A172 (cell line): ENCODE results near the gene DOCK8. TPM values are rescaled to one million over a fixed set of nuclear protein-coding genes. Genes with fewer than 3 reads are reported as not detected.
"Not testable (repeated sequence)": the region's sequence is repeated elsewhere in the genome, so short reads cannot be mapped to it uniquely, and the experiment has no call there.

Experiments used
- DNase-seq: peaks from one replicate; pipeline ENCODE4 v3.0.0-alpha.2; 2015; ENCODE audit warnings: low spot score
- total RNA-seq: library from RNA; depleted of rRNA; stranded (reverse); fragments of >200 nt; shearing (Covaris generic); gene quantifications from 2 replicates; pipeline ENCODE4 v1.2.3, GENCODE V29; 2014

Gene DOCK8
- total RNA-seq, 1 experiment from 2014 or later: not detected

DNA sequence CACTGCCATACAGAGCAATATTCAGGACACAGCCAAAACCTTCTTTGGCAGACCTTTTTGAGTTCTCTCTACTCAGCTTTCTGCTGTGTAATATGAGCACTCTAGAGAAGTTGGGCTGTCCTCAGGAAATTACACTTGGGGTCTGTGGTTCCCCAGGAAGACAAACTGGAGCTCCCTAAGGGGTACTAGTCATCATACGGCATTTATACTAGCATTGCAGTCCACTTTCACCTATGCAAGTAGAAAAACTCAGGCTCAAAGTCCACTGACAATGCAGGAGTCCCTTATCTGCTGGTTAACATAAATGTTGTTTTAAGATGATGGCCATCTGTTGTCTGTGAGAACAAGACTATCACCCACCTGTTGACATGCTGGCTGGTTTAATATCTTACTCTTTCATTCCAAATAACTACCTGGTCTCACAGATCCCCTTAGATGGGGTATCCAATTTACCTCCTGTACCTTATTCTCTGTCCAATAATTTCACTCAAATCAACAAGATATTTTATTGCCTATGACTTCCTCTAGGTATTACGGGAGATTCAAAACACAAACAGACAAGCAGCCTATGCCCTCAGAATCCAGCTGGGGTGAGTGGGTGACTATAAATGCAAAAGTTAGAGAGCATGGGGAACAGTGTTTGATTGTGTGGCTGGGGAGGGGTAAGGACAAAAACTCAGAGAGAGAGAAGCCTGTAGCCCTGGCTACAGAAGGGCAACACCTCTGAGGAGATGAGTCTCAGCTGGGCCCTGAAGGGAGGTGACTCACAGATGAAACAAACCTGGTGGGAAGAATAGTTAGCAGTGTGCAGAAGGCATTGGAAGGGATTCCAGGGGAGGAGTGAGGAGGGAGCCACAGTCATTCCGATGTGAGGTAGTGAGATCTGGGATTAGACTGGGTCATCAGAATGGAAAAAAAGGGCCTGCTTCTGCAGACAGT is 10.2 kb downstream of the DOCK8 start:
- peak; percentile 4 for DNase-seq

DNA sequence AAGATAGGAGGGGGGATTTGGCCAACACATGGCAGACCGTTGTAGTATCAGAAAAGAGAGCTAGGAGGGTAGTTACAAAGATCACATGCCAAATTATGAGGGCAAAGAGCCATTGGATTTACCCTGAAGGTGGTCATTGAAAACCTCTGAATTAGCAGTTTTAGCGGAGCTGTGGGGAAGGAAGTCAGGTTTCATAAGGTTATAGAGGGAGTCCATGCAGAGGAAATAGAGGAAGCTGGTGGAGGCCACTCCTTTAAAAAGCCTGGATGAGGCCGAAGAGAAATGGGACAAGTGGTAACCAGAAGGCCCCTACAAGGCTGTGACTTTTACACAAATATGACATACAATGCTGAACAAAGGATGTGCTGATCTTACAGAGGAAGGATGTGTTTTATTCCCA is 13.2 kb downstream of the DOCK8 start:
- DNase-seq: no peak

DNA sequence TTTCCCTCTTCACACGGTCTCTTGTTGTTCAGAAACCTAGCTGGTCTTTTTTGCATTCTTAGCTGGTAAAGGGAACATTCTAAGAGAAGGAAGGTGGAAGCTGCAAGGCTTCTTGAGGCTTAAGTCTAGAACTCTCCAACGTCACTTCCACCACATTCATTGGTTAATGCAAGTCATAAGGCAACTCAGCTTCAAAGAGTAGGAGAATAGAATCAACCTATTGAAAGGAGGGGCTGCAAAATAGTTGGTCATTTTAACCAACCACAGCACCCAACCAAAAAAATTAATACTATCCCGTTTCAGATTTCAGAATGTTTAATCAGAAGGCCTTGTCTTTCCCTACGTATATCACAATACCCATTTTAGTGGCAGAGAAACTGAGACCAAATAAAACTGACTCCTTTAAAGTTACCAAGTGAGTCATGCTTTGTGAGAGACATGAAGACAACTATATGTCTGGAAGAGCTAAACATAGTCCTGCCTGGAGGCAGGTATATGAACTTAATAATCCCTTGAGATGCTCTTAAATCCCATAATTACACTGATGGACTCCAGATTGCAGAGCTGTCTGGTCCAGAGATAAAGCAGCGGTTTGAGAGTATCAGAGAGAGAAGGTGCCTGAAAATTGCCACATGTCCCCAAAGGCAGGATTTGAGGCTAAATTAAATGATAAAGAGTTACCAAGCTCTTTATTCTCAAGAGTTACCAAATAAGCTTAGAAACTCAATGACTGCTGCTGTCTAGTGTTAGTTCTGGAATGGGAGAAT is 14.4 kb downstream of the DOCK8 start:
- DNase-seq: no peak

DNA sequence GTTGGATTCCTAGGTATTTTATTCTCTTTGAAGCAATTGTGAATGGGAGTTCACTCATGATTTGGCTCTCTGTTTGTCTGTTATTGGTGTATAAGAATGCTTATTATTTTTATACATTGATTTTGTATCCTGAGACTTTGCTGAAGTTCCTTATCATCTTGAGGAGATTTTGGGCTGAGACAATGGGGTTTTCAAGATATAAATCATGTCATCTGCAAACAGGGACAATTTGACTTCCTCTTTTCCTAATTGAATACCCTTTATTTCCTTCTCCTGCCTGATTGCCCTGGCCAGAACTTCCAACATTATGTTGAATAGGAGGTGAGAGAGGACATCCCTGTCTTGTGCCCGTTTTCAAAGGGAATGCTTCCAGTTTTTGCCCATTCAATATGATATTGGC is 17.0 kb downstream of the DOCK8 start:
- DNase-seq: not testable (repeated sequence)

DNA sequence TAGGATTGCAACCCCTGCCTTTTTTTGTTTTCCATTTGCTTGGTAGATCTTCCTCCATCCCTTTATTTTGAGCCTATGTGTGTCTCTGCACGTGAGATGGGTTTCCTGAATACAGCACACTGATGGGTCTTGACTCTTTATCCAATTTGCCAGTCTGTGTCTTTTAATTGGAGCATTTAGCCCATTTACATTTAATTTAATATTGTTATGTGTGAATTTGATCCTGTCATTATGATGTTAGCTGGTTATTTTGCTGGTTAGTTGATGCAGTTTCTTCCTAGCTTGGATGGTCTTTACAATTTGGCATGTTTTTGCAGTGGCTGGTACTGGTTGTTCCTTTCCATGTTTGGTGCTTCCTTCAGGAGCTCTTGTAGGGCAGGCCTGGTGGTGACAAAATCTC is 19.0 kb downstream of the DOCK8 start:
- DNase-seq: not testable (repeated sequence)

DNA sequence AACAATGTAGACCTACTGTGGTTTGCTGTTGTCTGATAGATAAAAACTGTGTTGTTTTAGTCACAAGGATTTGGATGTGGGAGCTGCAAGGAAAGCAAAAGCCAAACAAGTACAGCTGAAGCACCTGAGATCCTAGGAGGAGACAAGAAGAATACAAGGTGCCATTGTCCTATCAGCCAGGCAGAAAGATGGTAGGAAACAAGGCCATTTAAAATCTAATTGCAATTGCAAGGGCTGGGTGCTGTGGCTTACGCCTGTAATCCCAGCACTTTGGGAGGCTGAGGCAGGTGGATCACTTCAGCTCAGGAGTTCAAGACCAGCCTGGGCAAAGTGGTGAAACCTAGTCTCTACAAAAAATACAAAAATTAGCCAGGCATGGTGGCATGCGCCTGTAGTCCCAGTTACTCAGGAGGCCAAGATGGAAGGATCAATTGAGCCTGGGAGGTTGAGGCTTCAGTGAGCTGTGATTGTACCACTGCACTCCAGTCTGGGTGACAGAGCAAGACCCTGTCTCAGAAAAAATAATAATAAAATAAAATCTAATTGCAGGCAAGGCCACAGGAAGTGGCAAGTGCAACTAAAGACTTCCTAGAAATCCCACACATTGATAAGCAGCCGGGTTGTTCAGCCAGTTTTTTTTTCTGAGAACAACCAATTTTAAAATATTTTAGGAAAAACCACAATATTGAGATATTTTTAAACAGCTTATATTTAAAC is 22.6 kb downstream of the DOCK8 start:
- DNase-seq: no peak

DNA sequence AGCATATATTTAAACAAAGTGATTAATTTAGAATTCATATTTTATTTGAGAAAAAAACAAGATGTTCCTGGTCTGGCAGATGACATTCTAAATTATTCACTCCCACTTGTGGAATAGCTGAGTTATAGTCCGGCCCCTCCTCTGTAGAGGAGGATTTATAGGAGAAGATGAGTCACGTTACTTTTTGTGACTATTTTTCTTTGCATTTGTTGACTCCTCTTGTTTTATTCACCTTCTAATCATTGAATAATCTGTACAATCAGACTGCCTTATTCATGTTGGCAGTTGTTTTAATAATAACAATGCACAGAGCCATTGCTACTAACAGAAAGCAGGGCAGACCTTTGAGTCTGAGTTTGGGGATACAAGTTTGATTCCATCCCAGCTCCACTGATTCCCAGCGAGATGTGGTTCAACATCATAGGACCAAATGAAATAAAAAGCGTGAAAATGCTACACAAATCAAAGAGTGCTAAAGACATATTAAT is 23.2 kb downstream of the DOCK8 start:
- DNase-seq: peak; percentile 2

DNA sequence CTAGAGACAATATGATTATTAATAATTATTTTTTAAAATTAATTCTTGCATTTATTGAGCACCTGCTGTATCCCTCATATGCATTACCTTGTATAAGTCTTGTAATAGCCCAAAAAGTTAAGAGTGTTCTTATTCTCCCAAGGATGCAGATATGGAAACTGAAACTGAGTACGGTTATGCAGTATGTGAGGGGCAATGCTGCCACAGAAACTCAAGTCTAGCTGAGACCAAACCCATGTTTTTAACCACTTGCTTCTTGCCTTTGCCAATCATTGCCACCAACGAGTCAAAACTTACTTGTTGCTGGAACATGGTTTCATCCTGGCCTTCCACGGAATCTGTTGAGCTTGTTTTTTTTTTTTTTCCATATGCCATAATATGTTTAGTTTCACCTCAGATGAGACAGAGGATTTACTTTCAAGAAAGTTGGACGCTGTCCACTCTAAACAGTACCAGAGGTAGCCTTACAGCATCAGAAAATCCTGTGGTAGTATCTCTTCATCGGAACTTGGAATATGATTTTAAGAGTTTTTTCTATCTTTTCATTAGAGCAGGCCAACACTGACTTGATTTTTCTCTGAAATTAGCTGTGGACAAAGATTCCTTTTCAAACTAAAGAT is 27.9 kb downstream of the DOCK8 start:
- no peak for DNase-seq

DNA sequence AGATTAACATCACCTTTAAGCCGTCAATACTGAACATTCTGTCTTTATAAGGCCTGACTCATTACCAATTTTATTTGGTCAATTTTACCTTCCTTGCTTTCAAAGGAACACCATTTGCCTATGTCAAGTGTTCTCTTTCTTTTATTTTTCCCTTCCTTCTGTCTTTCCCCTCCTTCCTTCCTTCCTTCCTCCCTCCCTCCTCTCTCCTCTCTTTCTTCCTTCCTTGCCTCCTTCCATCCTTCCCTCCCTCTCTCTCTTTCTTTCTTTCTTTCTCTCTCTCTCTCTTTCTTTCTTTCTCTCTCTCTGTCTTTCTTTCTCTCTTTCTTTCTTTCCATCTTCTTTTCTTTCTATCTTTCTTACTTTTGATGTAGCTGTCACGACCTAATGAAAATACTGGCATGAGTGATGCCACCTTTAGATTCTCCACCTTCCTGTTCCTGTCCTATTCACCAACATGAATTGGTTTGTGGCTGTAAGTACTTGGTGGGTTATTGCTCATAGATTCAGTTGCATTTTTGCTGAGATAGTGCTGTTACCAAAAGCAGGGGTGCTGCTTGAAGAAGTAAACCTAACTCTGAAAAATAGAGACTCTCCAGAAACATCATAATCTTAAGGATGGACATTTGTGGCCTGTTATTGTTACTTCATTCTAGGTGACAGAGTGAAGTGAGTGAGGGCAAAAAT is 33.8 kb downstream of the DOCK8 start:
- no peak for DNase-seq

DNA sequence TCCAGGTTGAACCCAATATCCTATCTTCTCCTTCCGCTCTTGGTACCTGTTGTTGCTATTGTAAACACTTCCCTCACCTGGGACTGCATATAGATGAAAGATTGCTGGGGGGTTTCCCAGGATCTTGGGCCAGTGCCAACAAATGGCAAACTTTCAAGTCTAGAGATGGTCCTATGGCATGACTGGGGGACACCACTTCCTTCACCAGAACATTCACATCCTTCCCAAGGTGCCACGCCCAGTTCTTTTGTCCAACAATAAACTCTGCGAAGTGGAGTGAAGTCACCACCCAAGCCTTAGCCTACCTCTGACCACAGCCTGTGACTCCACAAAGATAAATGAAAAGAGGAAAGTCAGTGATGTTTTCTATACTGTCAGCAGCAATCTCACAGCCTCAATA is 34.4 kb downstream of the DOCK8 start:
- peak; percentile 72 for DNase-seq

DNA sequence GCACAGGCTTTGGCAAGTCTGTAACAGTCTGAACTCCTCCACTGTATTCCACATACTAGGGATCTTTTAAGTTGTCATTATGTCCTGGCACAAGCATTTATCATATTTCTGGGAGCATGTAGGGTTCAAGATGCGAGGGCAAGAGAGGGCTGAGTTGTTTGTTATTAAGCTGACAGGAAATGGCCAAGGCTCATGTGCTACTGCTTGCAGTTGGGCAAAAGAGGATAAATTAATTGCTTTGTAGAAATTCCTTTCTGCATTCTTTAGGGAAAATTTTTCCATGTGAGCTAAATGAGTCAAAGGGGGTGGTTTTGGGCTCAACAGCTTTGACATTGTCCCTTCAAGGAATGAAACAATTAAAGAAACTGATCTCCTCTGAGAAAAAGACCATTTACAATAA is 35.4 kb downstream of the DOCK8 start:
- peak; percentile 73 for DNase-seq

DNA sequence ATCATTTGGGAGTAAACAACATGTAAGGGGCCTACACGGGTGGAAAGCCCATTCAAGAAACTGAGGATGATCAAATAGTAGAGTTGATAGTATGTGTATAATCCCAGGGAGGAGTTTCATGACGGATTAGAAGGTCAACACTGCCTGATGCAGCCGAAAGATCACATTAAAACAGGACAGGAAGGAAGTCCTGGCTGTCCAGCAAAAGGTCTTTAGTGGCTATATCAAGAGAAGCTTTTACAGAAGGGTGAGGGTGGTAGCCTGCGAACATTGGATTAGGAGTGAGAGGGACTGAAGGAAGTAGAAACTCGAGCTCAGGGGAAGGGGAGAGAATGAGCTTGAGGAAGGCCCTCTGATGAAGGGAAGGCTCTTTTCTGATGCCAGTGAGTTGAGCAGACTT is 36.0 kb downstream of the DOCK8 start:
- no peak for DNase-seq

DNA sequence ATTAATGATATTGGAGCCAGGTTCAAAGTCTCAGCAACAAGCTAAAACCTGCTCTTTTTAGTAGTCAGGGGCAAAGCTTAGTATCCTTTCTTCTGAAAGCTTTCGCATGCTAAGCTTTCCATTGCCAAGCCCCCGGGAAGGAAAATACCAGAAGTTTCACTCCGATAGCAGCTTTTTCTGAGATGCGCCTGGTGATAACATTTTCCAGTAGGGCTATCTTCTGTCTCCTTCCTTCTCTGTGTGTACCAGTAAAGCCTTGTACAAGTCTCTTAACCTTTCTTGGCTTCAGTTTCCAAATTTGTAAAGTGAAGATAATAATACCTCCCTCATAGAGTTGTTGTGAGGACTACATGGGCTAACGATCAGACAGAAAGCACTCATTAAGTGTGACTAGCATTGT is 36.7 kb downstream of the DOCK8 start:
- DNase-seq: no peak

DNA sequence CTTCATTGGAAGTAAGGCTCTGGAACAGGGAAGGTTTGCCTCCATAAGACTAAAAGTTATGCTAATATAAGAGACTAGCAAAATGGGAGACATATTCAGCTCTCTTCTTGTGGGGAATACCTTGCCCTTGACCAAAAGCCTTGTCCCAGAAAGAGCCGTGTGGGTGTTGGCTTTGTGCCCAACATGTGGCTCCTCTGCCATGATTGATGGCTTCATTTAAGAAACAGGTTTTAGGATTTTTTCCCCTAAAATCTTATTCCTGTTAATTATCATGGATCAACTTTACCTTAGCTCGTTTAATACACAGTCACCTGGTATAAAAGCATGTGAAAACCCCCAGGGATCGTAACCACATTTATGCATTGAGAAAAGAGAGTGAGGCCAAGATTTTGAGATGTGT is 38.9 kb downstream of the DOCK8 start:
- no peak for DNase-seq

DNA sequence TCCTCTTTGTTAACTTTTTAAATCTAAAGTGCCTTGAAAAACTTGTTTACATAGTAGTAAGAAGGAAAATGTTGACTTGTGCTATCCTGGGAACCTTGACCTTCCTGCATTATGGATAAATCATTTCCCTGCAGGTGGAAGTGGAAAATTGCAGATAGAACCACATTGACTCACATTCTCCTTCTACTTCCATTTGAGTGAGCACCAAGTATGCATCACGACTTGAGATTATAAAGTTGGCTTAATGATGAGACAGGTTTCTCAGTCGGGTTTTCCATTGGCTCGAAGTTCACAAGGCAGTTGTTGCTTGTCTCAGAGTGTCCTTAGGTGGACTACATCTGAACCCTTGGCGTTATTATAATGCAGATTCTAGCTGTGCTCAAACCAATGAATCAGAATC is 39.9 kb downstream of the DOCK8 start:
- no peak for DNase-seq

DNA sequence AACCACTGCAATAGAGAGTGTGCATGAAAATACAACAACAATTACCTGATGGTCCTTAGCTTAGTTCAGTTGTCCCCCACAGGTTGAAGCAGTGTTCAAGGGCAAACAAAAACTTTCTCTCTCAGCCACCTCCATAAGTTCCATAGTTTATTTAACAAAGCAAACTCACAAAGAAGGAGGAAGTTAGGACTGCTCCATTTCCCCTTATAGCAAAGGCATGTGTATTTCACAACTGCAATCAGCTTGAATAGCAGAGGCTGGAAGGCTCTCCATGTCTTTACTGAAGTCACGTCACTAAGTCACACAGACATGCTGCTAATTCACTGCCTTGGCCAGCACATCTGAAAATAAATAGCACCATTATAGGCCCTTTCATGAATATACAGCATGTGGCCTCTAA is 43.3 kb downstream of the DOCK8 start:
- DNase-seq: no peak

DNA sequence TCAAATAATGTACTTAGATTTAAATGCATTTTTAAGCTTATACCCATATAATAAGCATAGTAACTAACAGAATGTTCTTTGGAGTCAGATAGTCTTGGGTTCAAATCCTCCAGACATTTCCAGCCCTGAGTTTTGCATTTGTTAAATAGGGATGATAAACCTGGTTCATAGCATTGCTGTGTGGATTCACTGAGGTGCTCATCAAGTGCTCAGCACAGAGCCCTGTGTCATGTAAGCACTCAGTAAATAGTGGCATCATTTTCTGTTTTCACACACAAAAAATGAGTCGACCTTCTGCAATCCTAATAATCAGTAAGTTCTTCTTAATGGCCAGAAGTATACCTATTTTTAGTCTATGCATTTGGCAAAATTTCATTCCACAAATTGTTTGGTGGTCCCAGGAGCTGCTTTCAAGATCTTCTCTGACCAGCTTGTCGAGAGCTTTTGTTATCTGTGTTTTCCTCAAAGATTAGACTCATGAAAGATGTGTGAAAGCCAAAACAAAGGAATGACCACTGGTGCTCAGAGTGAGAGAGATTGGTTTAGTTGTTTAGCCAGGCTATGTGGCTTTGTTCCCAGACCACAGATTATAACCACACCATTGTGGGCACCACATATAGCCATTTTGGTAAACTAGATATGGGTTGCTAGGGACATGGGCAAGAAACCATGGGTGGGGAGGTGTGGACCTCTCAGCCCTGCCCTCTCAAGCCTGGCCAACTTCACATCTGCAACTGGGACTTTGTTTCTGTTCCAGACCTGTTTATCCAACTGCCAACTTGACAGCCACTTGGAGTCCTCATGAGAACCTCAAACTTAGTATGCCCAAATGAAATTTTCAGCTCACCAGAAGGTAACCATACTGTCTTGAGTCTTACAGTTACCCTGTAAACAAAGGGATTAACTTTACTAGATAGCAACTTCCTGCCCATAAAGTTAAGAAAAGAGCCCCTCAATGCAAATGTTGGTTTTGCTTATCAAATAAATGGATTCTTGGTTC is 45.0 kb downstream of the DOCK8 start:
- no peak for DNase-seq

DNA sequence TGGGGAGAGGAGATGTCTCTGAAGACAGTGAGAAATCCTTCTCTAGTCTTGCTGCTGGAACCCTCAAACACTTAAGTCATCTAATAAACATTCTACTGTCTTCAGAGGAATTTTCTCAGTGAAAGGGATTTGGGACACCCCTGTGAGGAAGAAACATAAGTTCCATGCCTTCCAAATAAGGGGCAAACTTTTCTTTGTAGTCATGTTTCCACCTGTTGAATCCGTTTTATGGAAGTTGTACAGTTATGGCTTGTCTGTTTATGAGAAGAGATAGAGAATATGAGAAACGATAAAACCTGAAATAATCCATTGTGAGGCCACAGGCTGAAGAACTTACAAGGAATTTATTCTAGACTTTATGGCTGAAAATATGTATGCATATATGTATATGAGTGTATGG is 49.6 kb downstream of the DOCK8 start:
- no peak for DNase-seq

DNA sequence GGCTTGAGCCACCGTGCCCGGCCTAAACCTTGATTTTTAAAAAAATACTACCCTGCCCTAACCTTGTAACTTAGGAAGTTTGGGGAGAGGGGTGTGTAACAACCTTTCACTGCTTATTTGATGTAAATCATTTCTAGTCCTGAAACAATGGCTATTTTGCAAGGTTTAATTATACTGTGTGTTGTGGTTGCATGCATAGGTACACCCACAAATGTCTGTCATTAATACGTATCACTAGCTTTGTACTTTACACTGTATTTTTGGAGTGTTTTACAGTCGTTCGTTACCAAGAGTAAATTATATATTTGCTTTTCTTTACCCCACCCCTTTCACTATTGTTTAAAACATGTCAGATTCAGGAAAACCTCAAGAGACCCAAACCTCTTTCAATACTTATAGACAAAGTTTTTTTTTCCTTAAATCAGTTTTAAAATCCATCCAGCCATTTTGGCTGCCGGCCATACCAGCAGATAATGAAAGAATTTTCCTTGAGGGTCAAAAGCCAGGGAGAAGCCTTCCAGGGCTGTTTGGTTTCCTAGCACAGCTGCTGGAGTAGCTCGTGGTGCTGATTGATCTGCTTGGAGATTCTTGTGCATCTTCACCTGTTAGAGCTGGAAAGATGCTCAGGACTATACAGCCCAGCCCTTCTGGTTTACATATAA is 50.7 kb downstream of the DOCK8 start:
- DNase-seq: no peak
